HepG2 (cell line): ENCODE measurements around the gene SLCO1B1. TPM values are rescaled to one million over a fixed set of nuclear protein-coding genes. Genes with fewer than 3 reads are reported as not detected.

Experiments
- ATAC-seq: fragments of 200-7000 bp; cut with Tn5 transposase; 3 replicates; pipeline ENCODE4 v1.9.1; 2020; ENCODE audit warnings: mild to moderate bottlenecking, moderate library complexity
- BruUV-seq: library from RNA; stranded (reverse); fragments of 400-500 nt; replicated peaks from 2 replicates; lab custom pipeline; 2021; lab: Mats Ljungman, UMichigan
- CTCF ChIA-PET: fragments of 300-600 bp; formaldehyde crosslinking; extraction: SDS; loops from one replicate; lab custom pipeline; 2021; ENCODE audit warnings: low total read pairs, inconsistent platforms, low intra/inter-chr PET ratio; lab: Yijun Ruan, JAX
- POLR2A ChIA-PET: fragments of 350-600 bp; sonication (Branson Sonifier 250); formaldehyde crosslinking; loops from one replicate; lab custom pipeline; 2020; ENCODE audit warnings: antibody characterized with exemption, inconsistent platforms; lab: Yijun Ruan, JAX
- DNase-seq: peaks from one replicate; pipeline ENCODE4 v3.0.0-alpha.2; 2015; ENCODE audit warnings: low spot score
- FAIRE-seq: peaks from 3 replicates; lab custom pipeline; 2011; peaks lifted over from hg19 to GRCh38; lab: Jason Lieb, UNC
- H2AFZ ChIP-seq: one replicate; pipeline ENCODE4 v1.6.1; 2011; ENCODE audit warnings: low read length, inconsistent platforms
- H3K27ac ChIP-seq: fragments of 300-600 bp; 3 replicates; pipeline ENCODE4 v1.8.0; 2011; ENCODE audit warnings: mixed run types, mild to moderate bottlenecking, mixed read lengths, low read length, inconsistent platforms; ENCODE audit not compliant: insufficient read depth; ENCODE audit errors: extremely low read length
- H3K27me3 ChIP-seq, 2 experiments: fragments of 200-600 bp in 1 of 2; 2 replicates in 1 of 2; 3 replicates in 1 of 2; pipeline versions ENCODE4 v1.6.0 to v1.8.0; 2011; ENCODE audit warnings: low read length in 2 of 2, mild to moderate bottlenecking in 2 of 2, moderate library complexity in 2 of 2, inconsistent platforms in 1 of 2; ENCODE audit not compliant: insufficient read depth in 2 of 2, control insufficient read depth in 1 of 2
- H3K36me3 ChIP-seq, 2 experiments: fragments of 200-600 bp in 1 of 2; replicated peaks in 1 of 2; 2 replicates in 1 of 2; 3 replicates in 1 of 2; pipeline versions ENCODE4 v1.5.1 to v1.8.0; 2011; ENCODE audit warnings: low read length in 2 of 2, inconsistent platforms in 1 of 2; ENCODE audit not compliant: insufficient read depth in 2 of 2, control insufficient read depth in 1 of 2
- H3K4me1 ChIP-seq: 2 replicates; pipeline ENCODE4 v1.5.1; 2012; ENCODE audit warnings: low read length, inconsistent platforms; ENCODE audit not compliant: insufficient read depth
- H3K4me2 ChIP-seq: 2 replicates; pipeline ENCODE4 v1.6.0; 2011; ENCODE audit warnings: low read depth, low read length, inconsistent platforms
- H3K4me3 ChIP-seq, 3 experiments: fragments of 200-600 bp in 1 of 3; sonication (generic), shearing (Covaris generic) in 1 of 3; replicated peaks in 1 of 3; 2 replicates each; pipeline ENCODE4 v1.5.1; 2011 to 2016; ENCODE audit warnings: low read length in 3 of 3, inconsistent platforms in 2 of 3, low read depth in 2 of 3, mild to moderate bottlenecking in 2 of 3, control low read depth in 1 of 3, mixed read lengths in 1 of 3; ENCODE audit not compliant: insufficient read depth in 1 of 3
- H3K79me2 ChIP-seq: one replicate; pipeline ENCODE4 v1.6.1; 2011; ENCODE audit warnings: low read length, inconsistent platforms; ENCODE audit not compliant: insufficient read depth
- H3K9ac ChIP-seq: 2 replicates; pipeline ENCODE4 v1.6.0; 2011; ENCODE audit warnings: mild to moderate bottlenecking, low read depth, low read length, inconsistent platforms; ENCODE audit not compliant: insufficient read depth
- H3K9me3 ChIP-seq: 2 replicates; pipeline ENCODE4 v1.5.1; 2012; ENCODE audit warnings: mild to moderate bottlenecking, low read length
- H4K20me1 ChIP-seq: 2 replicates; pipeline ENCODE4 v1.6.0; 2011; ENCODE audit warnings: inconsistent platforms, mild to moderate bottlenecking, low read length, moderate library complexity; ENCODE audit not compliant: insufficient read depth
- DMAP1 ChIP-seq: IDR thresholded peaks from 2 replicates; pipeline ENCODE4 v1.6.1; 2016
- MEIS2 ChIP-seq: sonication (generic); formaldehyde crosslinking; IDR thresholded peaks from 2 replicates; pipeline ENCODE4 v1.9.0; 2021; ENCODE audit warnings: mild to moderate bottlenecking, missing genetic modification reagents
- POLR2A ChIP-seq, 2 experiments: IDR thresholded peaks; 2 replicates each; pipeline ENCODE4 v1.6.1; 2011; ENCODE audit warnings: low read depth in 2 of 2, low read length in 2 of 2, mild to moderate bottlenecking in 1 of 2, moderate library complexity in 1 of 2; ENCODE audit not compliant: insufficient read depth in 1 of 2
- REXO4 ChIP-seq: sonication (generic); formaldehyde crosslinking; IDR thresholded peaks from 2 replicates; pipeline ENCODE4 v1.8.0; 2022; ENCODE audit warnings: missing genetic modification reagents, mild to moderate bottlenecking, borderline replicate concordance
- RFX3 ChIP-seq: IDR thresholded peaks from 2 replicates; pipeline ENCODE4 v1.6.1; 2016; ENCODE audit warnings: missing biosample characterization, missing genetic modification reagents
- SCMH1 ChIP-seq: sonication (generic); formaldehyde crosslinking; IDR thresholded peaks from 2 replicates; pipeline ENCODE4 v1.9.0; 2021; ENCODE audit warnings: missing genetic modification reagents, mild to moderate bottlenecking, borderline replicate concordance
- ZNF546 ChIP-seq: sonication (generic); formaldehyde crosslinking; conservative IDR thresholded peaks from 2 replicates; pipeline ENCODE4 v1.8.1; 2023; ENCODE audit warnings: mild to moderate bottlenecking, missing genetic modification reagents
- ZNF605 ChIP-seq: sonication (generic); formaldehyde crosslinking; IDR thresholded peaks from 2 replicates; pipeline ENCODE4 v1.8.0; 2022; ENCODE audit warnings: mild to moderate bottlenecking, missing genetic modification reagents
- ZSCAN9 ChIP-seq: IDR thresholded peaks from 2 replicates; pipeline ENCODE4 v1.6.1; 2016; ENCODE audit warnings: borderline replicate concordance
- WGBS: methylation state at CpG from one replicate; pipeline ENCODE4 v1.1.6; 2017; ENCODE audit warnings: low lambda C conversion rate; 5-methylcytosine and 5-hydroxymethylcytosine counted together
- in situ Hi-C: cut with HindIII; loops from 2 replicates; pipeline ENCODE4 v1.10.0; 2017; ENCODE audit warnings: low pct_unique_long_range_greater_than_20kb; ENCODE audit not compliant: extremely low pct_ligation_motif_present
- intact Hi-C: fragments of 100-400 bp; cut with micrococcal nuclease; formaldehyde crosslinking; loops from one replicate; pipeline ENCODE4 v1.10.0; 2022; ENCODE audit not compliant: unreplicated experiment
- polyA plus RNA-seq, 8 experiments: library from polyadenylated mRNA; depleted of rRNA in 3 of 8; stranded (reverse) in 7 of 8; unstranded in 1 of 8; fragments of >200 nt; fragmentation: Illumina TruSeq in 4 of 8; extraction: Trizol in 4 of 8; gene quantifications; 2 replicates each; pipeline versions ENCODE4 v1.2.1 to v1.2.3, GENCODE V29; 2011 to 2016; ENCODE audit warnings: low read depth in 4 of 8, missing spikeins in 1 of 8, mixed read lengths in 1 of 8; ENCODE audit not compliant: insufficient read depth in 1 of 8
- total RNA-seq, 5 experiments: library from RNA; depleted of rRNA; stranded (reverse); fragments of >200 nt; fragmentation: Illumina TruSeq; extraction: Trizol; gene quantifications; 2 replicates each; pipeline ENCODE4 v1.2.3, GENCODE V29; 2016; ENCODE audit warnings: low read depth in 1 of 5
- TF ChIP-seq, protein P1 (sequence below): IDR thresholded peaks from 2 replicates; pipeline ENCODE4 v1.6.1; 2016; ENCODE audit warnings: mild to moderate bottlenecking, missing biosample characterization, missing genetic modification reagents
- TF ChIP-seq, protein P2 (sequence below): sonication (generic); formaldehyde crosslinking; IDR thresholded peaks from 2 replicates; pipeline ENCODE4 v1.5.0; 2020; ENCODE audit warnings: missing genetic modification reagents, mild to moderate bottlenecking, borderline replicate concordance
- TF ChIP-seq, protein P3 (sequence below): sonication (generic); formaldehyde crosslinking; IDR thresholded peaks from 2 replicates; pipeline ENCODE4 v1.4.0; 2020; ENCODE audit warnings: mild to moderate bottlenecking, low read depth, missing genetic modification reagents

The SLCO1B1 gene
- total and polyA plus RNA-seq, 2 of the 13 experiments (the other 11 are each of a cell fraction or from before 2014, with no cell fraction given), result not detected

DNA sequence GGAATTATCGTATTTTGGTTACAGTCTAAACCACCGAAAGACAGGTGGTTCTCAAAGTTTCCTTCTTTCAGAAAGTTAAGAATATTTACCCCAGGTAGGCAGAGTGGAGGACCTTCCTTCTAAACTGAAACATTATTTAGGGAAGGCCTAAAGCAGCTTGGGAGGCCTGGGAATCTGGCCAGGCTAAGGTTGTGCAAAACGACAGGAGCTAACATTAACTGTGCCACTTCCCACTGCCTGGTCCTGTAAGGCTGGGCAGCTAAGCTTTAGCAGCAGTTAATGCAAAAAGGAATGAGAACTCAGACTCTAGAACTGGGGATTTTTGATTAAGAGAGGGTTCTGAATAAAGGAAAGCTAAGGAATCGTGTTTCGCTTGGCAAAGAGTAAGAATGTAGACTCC, 121.1 kb downstream of the SLCO1B1 start:
- Histone ChIP-seq H3K4me1 (no peaks in the 10 kb centered on the region), H3K36me3 (no peaks in the 10 kb centered on the region), H3K9ac (no peak overlapping the region), H2AFZ (no peak overlapping the region), H3K27me3 (no peaks in the 10 kb centered on the region), H3K4me2 (no peak overlapping the region), H3K4me3 (no peak overlapping the region), H3K9me3 (no peaks in the 10 kb centered on the region), H3K79me2 (no peaks in the 10 kb centered on the region), H4K20me1 (no peaks in the 10 kb centered on the region), H3K27ac (no peak overlapping the region)
- BruUV-seq, result no TSS peak
- ATAC-seq (no peak), DNase-seq (no peak), FAIRE-seq (no peak)
- POLR2A ChIA-PET, result no interaction called here
- CTCF ChIA-PET, result no interaction called here
- 21% methylated on average over 5 of the region's 5 CpGs for WGBS
- TF ChIP-seq SCMH1 (CRISPR knock-in tag), result no peak
- TF ChIP-seq, protein P1, sequence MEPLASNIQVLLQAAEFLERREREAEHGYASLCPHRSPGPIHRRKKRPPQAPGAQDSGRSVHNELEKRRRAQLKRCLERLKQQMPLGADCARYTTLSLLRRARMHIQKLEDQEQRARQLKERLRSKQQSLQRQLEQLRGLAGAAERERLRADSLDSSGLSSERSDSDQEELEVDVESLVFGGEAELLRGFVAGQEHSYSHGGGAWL (CRISPR knock-in tag), result no peak
- no peak for TF ChIP-seq MEIS2 (CRISPR knock-in tag)
- TF ChIP-seq POLR2A (IDR thresholded peaks at IDR 0.05; ENCODE audit: insufficient read depth in 1 of 2, low read depth in 2 of 2, low read length in 2 of 2), result no peak
- no peak for TF ChIP-seq ZSCAN9 (CRISPR knock-in tag)
- TF ChIP-seq RFX3 (CRISPR knock-in tag), result no peak
- no peak for TF ChIP-seq DMAP1
- TF ChIP-seq REXO4 (CRISPR knock-in tag), result no peak
- no peak for TF ChIP-seq ZNF605
- TF ChIP-seq, protein P2, sequence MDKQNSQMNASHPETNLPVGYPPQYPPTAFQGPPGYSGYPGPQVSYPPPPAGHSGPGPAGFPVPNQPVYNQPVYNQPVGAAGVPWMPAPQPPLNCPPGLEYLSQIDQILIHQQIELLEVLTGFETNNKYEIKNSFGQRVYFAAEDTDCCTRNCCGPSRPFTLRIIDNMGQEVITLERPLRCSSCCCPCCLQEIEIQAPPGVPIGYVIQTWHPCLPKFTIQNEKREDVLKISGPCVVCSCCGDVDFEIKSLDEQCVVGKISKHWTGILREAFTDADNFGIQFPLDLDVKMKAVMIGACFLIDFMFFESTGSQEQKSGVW, result no peak
- TF ChIP-seq ZNF546 (CRISPR knock-in tag), result no peak
- TF ChIP-seq, protein P3, sequence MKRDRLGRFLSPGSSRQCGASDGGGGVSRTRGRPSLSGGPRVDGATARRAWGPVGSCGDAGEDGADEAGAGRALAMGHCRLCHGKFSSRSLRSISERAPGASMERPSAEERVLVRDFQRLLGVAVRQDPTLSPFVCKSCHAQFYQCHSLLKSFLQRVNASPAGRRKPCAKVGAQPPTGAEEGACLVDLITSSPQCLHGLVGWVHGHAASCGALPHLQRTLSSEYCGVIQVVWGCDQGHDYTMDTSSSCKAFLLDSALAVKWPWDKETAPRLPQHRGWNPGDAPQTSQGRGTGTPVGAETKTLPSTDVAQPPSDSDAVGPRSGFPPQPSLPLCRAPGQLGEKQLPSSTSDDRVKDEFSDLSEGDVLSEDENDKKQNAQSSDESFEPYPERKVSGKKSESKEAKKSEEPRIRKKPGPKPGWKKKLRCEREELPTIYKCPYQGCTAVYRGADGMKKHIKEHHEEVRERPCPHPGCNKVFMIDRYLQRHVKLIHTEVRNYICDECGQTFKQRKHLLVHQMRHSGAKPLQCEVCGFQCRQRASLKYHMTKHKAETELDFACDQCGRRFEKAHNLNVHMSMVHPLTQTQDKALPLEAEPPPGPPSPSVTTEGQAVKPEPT (CRISPR knock-in tag), result no peak
- intact Hi-C loops, result no loop called here
- in situ Hi-C loops, result no loop called here
